Effector memory CD8-positive, alpha-beta T cell (primary cell): Measurements from ENCODE around the gene ADGRL1.
"Not testable (repeated sequence)": the region's sequence is repeated elsewhere in the genome, so short reads cannot be mapped to it uniquely, and the experiment has no call there.

Experiments used
- ATAC-seq: fragments of 150-1000 bp; cut with Tn5 transposase; replicated peaks from 2 replicates; pipeline ENCODE4 v1.10.0; 2021; ENCODE audit warnings: mild to moderate bottlenecking, moderate library complexity
- DNase-seq, 3 experiments: peaks; one replicate each; pipeline ENCODE4 v3.0.0; 2021
- H3K27ac Mint-ChIP-seq, 2 donors: one replicate each; pipeline ENCODE4 v1.8.0; 2022; ENCODE audit warnings: mild to moderate bottlenecking in 2 of 2, mixed read lengths in 2 of 2, moderate library complexity in 2 of 2
- H3K27me3 Mint-ChIP-seq, 2 donors: one replicate each; pipeline ENCODE4 v1.8.0; 2022; ENCODE audit warnings: mixed read lengths in 2 of 2
- H3K36me3 Mint-ChIP-seq: one replicate; pipeline ENCODE4 v1.8.0; 2022; ENCODE audit warnings: mild to moderate bottlenecking, moderate library complexity, mixed read lengths; ENCODE audit not compliant: insufficient read depth
- H3K4me1 Mint-ChIP-seq, 2 donors: one replicate each; pipeline ENCODE4 v1.8.0; 2022; ENCODE audit warnings: low read depth in 2 of 2, mixed read lengths in 2 of 2
- H3K4me3 Mint-ChIP-seq, 2 donors: one replicate each; pipeline ENCODE4 v1.8.0; 2022; ENCODE audit warnings: mild to moderate bottlenecking in 2 of 2, mixed read lengths in 2 of 2, moderate library complexity in 2 of 2
- H3K9me3 Mint-ChIP-seq, 2 donors: one replicate each; pipeline ENCODE4 v1.8.0; 2022; ENCODE audit warnings: mixed read lengths in 2 of 2

The ADGRL1 gene

DNA sequence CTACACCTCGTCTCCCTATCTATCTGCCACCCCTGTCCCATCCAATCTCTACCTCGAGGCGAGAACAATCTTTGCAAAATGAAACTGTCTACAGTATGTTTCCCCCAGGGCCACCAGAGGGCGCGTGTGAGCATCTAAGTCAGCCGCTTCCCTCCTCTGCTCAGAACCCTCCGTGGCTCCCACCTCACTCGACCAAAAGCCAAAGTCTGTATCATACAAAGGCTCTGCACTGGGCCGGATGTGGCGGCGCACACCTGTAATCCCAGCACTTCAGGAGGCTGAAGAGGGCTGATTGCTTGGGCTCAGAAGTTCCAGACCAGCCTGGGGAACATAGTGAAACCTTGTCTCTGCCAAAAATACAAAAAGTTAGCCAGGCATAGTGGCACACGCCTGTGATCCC, 9.9 kb downstream of the ADGRL1 start:
- DNase-seq (peak; percentile 73 to 78 (median 78)), ATAC-seq (peak; percentile 89)
- H3K9me3 Mint-ChIP-seq, H3K36me3 Mint-ChIP-seq, H3K27me3 Mint-ChIP-seq: not testable (repeated sequence)
- peak overlapping the region; percentile 47 to 63 for H3K4me3 Mint-ChIP-seq
- peaks cover 12 to 28% of the 10 kb centered on the region in 2 donors for H3K4me1 Mint-ChIP-seq
- H3K27ac Mint-ChIP-seq, result peak overlapping the region; percentile 18 to 41

DNA sequence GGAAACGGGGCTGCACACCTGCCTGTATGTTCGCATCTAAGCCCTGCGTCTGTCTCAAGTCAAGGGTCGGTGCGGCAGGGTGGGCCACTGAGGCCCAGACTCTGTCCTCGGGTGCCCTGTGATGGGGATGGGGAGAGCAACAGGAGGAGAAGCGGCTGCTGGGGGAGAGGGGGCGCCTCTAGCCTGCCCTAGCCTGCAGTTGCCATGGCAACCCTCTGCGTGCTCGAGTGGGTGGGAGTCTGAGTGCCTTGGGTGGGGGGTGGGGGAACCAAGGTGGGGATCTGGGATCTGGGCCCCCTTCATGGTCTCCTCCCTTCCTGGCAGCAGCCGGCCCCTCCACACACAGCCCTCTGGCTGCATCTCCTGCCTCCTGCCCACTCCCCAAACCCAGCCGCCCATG, 10.8 kb downstream of the ADGRL1 start:
- not testable (repeated sequence) for H3K27ac Mint-ChIP-seq, DNase-seq, H3K9me3 Mint-ChIP-seq, H3K36me3 Mint-ChIP-seq, H3K27me3 Mint-ChIP-seq, H3K4me3 Mint-ChIP-seq, ATAC-seq
- peaks cover 10 to 34% of the 10 kb centered on the region in 2 donors for H3K4me1 Mint-ChIP-seq

DNA sequence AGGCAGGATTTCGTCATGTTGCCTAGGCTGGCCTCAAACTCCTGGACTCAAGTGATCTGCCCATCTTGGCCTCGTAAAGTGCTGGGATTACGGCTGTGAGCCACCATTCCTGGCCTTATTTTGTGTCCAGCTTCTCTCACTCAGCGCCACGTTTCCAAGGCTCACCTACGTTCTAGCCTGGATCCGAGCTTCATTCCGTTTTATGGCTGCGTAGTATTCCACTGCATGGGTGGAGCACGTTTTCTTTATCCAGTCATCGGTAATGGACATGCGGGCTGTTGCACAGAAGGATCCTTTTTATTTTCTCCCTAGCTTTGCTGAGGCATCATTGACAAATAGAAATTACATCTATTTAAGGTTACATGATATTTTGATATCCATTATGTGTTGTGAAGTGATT, 16.6 kb downstream of the ADGRL1 start:
- Mint-ChIP-seq H3K4me3 (no peak overlapping the region), H3K9me3 (no peaks in the 10 kb centered on the region), H3K4me1 (peaks cover 7 to 17% of the 10 kb centered on the region in 2 donors), H3K27ac (peak overlapping the region in 1 of 2 donors; percentile 59), H3K27me3 (no peaks in the 10 kb centered on the region), H3K36me3 (peaks cover 9% of the 10 kb centered on the region)
- no peak for DNase-seq
- no peak for ATAC-seq

DNA sequence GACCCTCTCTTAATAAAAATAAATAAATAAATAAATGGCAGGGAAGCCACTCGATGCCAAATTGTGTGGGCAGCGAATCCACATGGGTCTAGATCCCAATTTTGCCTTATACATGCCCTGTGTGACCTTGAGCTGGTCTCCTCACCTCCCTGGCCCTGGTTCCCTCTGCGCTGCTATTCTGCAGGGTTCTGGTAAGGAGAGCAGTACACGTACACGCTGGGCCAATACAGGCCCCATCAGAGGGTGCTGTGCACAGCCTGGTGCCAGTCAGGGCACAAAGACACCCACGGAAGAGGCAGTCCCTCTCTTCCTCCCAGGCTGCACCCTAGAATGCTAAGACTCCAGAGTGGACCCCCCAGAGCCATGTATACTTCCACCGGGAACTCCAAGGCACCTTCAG, 17.9 kb downstream of the ADGRL1 start:
- not testable (repeated sequence) for H3K9me3 Mint-ChIP-seq, H3K27ac Mint-ChIP-seq, H3K27me3 Mint-ChIP-seq, H3K4me3 Mint-ChIP-seq, H3K36me3 Mint-ChIP-seq, ATAC-seq, DNase-seq
- H3K4me1 Mint-ChIP-seq, result peaks cover 7 to 13% of the 10 kb centered on the region in 2 donors

DNA sequence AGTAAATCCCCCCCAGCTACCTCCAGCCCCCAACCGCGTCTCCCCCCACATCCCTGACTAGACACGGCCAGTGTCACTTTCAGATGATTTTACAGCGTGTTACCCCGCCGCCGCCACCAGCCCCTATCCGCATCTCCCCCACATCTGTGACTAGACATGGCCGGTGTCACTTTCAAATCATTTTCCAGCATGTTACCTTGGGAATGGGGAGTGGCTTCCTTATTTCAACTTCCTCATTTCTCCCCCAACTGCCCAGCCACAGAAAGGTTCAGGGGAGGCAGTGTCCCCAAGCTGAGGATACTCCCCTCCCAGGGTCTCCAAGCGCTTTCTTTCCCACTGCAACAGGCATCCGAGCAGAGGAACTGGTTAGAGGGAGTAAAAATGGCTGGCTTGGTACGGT, 18.4 kb downstream of the ADGRL1 start:
- DNase-seq (no peak), ATAC-seq (no peak)
- Mint-ChIP-seq H3K27me3 (no peaks in the 10 kb centered on the region), H3K36me3 (peaks cover 6% of the 10 kb centered on the region), H3K9me3 (no peaks in the 10 kb centered on the region), H3K4me3 (no peak overlapping the region), H3K4me1 (peaks cover 7 to 13% of the 10 kb centered on the region in 2 donors), H3K27ac (no peak overlapping the region)

DNA sequence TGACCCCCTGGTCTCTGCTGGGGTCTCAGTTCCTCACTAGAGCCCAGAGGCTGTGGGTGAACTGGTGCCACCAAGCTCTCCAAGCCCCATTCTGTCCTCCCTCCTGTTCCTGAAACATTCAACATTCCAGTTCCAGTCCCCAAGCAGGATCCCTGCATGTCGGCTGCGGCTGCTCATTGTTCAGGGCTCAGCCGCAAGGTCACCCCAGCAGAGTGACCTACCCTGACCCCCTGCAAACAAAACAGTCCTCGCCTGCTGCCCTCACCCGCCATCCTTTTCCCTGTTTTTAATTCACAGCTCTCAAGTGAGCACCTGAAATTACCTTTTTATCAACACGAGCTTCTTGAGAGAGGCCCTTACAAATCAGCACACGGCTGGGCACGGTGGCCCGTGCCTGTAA, 19.3 kb downstream of the ADGRL1 start:
- H3K27me3 Mint-ChIP-seq, result not testable (repeated sequence)

DNA sequence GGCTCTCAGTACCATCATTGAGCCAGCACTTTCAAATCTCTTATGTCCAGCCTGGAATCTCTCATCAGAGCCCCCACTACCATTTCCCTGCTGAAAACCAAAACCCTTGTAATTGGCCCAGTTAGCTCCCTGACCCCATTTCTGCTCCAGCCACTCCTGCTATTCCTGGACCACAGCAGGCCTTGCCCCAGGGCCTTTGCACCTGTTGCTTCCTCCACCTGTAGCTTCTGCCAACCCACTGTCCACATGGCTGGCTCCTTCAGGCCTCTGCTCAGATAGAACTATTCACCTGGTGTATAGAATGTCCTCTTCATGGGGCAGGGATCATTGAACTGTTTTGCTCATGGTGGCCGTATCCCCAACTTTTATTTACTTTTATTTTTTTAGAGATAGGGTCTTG, 20.3 kb downstream of the ADGRL1 start:
- not testable (repeated sequence) for H3K4me1 Mint-ChIP-seq, H3K4me3 Mint-ChIP-seq, ATAC-seq, H3K9me3 Mint-ChIP-seq, DNase-seq, H3K27me3 Mint-ChIP-seq
- Mint-ChIP-seq H3K27ac (peak overlapping the region in 1 of 2 donors; percentile 44), H3K36me3 (peaks cover 13% of the 10 kb centered on the region)

More for the DNA sequence above, 19.3 kb downstream of the ADGRL1 start:
- H3K9me3 Mint-ChIP-seq, ATAC-seq, H3K4me3 Mint-ChIP-seq, H3K27ac Mint-ChIP-seq, DNase-seq, H3K36me3 Mint-ChIP-seq: not testable (repeated sequence)
- peaks cover 7 to 13% of the 10 kb centered on the region in 2 donors for H3K4me1 Mint-ChIP-seq

DNA sequence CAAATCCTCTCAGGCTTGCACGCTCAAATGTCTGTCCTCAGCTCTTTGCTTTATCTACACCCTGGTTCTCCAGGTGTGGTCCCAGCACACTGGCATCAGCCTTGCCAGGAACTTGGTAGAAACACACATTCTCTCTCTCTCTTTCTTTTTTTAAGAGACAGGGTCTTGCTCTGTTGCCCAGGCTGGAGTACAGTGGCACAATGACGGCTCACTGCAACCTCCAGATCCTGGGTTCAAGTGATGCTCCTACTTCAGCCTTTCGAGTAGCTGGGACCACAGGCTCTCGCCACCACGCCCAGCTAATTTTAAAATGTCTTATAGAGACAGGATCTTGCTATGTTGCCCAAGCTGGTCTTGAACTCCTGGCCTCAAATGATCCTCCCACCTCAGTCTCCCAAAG, 20.8 kb downstream of the ADGRL1 start:
- H3K9me3 Mint-ChIP-seq, result no peaks in the 10 kb centered on the region
- no peak for DNase-seq
- H3K4me3 Mint-ChIP-seq, result no peak overlapping the region
- no peaks in the 10 kb centered on the region for H3K27me3 Mint-ChIP-seq
- peaks cover 13% of the 10 kb centered on the region for H3K36me3 Mint-ChIP-seq
- no peak for ATAC-seq
- H3K27ac Mint-ChIP-seq, result peak overlapping the region; percentile 44 to 71
- H3K4me1 Mint-ChIP-seq, result peaks cover under 1 to 7% of the 10 kb centered on the region in 2 donors

DNA sequence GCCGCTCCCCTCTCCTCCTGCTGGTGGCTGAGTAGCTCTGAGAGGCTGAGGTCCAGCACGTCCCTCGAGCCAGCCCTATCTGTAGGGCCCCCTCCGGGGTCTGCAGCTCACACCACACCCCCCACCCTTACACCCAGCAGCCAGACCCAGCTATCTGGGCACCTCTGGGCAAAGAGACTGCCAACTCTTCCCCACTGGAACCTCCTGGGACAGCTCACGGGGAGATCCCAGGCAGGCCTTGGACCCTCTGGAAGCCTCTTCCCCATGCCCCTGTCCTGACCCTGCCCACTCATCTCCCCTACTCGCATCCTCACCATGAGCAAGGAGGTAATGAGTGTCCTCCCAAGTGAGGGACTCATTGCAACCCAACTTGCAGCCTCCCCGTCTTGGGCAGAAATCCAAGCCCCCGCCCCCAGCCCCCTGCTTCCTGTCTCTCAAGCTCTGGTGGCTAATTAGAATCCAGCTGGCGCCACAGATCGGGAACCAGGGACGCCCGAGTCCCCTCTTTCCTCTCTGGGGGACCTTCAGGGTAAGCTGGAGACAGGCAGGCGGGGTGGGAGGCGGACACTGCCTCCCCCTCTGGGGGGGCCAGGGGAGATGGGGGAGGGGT, 22.1 kb downstream of the ADGRL1 start:
- DNase-seq (no peak), ATAC-seq (no peak)
- peaks cover 0 to 7% of the 10 kb centered on the region in 2 donors for H3K4me1 Mint-ChIP-seq
- H3K27ac Mint-ChIP-seq, result no peak overlapping the region
- H3K27me3 Mint-ChIP-seq, result no peaks in the 10 kb centered on the region
- H3K36me3 Mint-ChIP-seq, result peaks cover 13% of the 10 kb centered on the region
- H3K9me3 Mint-ChIP-seq, result no peaks in the 10 kb centered on the region
- H3K4me3 Mint-ChIP-seq, result no peak overlapping the region

DNA sequence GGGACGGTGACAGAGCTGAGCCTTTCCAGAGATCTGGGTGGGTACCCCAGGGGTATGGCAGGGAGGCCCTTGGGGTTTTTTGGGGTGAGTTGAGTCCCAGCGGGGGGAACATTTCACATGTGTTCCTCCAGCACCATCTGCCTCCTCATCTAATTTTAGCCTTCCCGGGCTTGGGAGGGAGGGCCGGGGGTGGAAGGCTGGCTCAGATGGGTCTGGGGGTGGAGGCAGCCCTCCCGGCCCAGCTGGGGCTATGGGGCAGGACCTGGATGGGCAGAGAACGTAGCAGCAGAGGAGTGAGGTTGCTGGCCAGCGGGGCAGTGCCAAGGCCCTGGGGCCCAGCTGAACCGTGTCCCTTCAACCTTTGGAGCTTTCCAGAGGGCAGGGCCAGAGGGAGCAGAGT, 23.5 kb downstream of the ADGRL1 start:
- ATAC-seq (no peak), DNase-seq (no peak)
- H3K4me3 Mint-ChIP-seq, result no peak overlapping the region
- H3K27ac Mint-ChIP-seq, result no peak overlapping the region
- H3K36me3 Mint-ChIP-seq, result peaks cover 9% of the 10 kb centered on the region
- H3K9me3 Mint-ChIP-seq, result no peaks in the 10 kb centered on the region
- no peaks in the 10 kb centered on the region for H3K27me3 Mint-ChIP-seq
- peaks cover 0 to 7% of the 10 kb centered on the region in 2 donors for H3K4me1 Mint-ChIP-seq

DNA sequence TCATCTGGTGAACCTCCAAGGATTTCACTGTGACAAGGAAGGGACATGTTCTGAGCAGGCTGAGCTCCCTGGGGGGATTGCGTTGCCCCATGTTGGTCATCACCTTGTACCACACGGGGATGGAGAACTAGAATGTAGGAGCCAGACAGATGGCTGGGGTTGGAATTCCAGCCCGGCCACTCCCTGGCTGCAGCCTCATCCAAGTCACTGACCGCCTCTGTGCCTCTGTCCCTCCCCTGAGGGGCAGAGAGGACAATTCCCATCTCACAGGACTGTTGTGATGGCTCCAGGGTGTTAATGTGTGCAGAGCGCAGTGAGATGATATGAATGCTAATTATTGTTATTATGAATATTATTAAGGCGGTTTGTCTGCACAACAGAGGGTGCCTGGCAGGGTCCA, 24.1 kb downstream of the ADGRL1 start:
- Mint-ChIP-seq H3K4me3 (no peak overlapping the region), H3K9me3 (no peaks in the 10 kb centered on the region), H3K4me1 (peaks cover 0 to 7% of the 10 kb centered on the region in 2 donors), H3K27me3 (no peaks in the 10 kb centered on the region), H3K36me3 (peaks cover 9% of the 10 kb centered on the region), H3K27ac (no peak overlapping the region)
- ATAC-seq (no peak), DNase-seq (no peak)

DNA sequence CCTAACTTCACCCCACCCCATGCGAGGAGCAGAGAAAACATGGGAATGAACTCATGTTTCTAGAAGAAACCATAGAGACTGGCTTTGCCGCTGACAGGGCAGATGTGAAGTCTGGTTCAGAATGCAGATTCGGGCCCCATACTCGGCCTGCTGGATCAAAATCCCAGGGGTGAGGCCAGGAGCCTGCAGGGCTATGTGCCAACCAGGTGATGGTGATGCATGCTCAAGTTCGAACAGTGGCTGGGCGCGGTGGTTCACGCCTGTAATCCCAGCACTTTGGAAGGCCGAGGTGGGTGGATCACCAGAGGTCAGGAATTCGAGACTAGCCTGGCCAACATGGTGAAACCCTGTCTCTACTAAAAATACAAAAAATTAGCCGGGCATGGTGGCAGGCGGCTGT, 24.8 kb downstream of the ADGRL1 start:
- not testable (repeated sequence) for DNase-seq, H3K9me3 Mint-ChIP-seq, ATAC-seq, H3K36me3 Mint-ChIP-seq, H3K27me3 Mint-ChIP-seq, H3K4me1 Mint-ChIP-seq, H3K4me3 Mint-ChIP-seq, H3K27ac Mint-ChIP-seq

DNA sequence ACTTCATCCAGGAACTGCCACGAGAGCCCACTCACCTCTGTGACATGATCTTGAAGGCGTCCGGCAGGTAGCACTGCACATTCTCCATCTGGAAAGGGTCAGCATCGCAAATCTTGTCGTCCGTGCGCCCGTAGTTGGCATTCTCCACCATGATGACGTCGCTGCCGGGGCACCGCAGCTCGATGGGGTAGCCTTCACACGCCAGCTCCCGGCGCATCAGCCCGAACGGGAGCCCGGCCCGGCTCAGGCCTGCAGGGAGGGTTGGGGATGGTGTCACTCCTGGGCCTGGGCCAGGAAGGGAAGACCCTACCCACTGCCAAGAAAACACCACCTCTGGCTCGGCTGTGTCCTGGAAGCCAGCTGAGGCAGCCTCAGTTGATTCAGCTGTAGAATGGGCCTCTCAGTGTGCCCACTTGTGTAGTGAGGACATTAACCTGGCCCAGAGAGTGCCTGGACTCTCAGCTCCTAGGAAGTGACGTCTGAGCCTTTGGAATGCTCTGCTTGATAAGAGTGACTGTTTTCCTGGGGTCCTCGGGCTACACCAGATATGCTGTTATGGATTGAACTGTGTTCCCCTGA, 28.4 kb downstream of the ADGRL1 start:
- ATAC-seq (no peak), DNase-seq (no peak)
- Mint-ChIP-seq H3K9me3 (no peaks in the 10 kb centered on the region), H3K36me3 (peaks cover 9% of the 10 kb centered on the region), H3K4me3 (no peak overlapping the region), H3K27me3 (no peaks in the 10 kb centered on the region), H3K4me1 (peaks cover 5 to 8% of the 10 kb centered on the region in 2 donors), H3K27ac (peak overlapping the region in 1 of 2 donors; percentile 29)

DNA sequence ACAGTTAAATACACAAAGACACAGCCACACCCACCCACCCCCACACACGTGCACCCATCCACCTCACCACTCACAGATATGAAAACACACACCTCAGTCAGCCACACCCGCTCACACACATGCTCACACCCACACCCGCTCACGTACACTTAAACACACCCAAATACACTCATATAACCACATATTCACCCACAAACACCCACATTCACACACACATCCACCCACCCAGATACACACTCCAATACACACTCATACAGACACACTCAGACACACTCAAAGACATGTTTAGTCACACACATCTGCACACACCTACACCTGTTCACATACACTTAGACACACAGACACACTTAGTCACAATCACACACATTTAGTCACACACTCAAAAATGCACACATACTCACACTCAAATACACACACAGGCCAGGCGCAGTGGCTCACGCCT, 30.6 kb downstream of the ADGRL1 start:
- Mint-ChIP-seq H3K27ac (peak overlapping the region; percentile 0 to 6), H3K4me3 (no peak overlapping the region), H3K4me1 (peaks cover 5 to 8% of the 10 kb centered on the region in 2 donors), H3K9me3 (no peaks in the 10 kb centered on the region), H3K36me3 (peaks cover 3% of the 10 kb centered on the region), H3K27me3 (no peaks in the 10 kb centered on the region)
- DNase-seq (no peak), ATAC-seq (no peak)
